ENCODE results near the gene DNAJC7. TPM values are rescaled to one million over a fixed set of nuclear protein-coding genes. Genes with fewer than 3 reads are reported as not detected.

The DNAJC7 gene
- total RNA-seq (2022) (147 and 156 TPM in 2 replicates), Bru-seq, nascent RNA (percentile 91 among the genes with signal in this experiment), BruChase-seq, experiment 1, labeled RNA remaining after a 2-hour chase (percentile 91 among the genes with signal in this experiment), BruChase-seq, experiment 2, labeled RNA remaining after a 6-hour chase (percentile 93 among the genes with signal in this experiment)
- long read RNA-seq, transcript DNAJC7-203 (14 exons, 2,022 nt) = major isoform, 80 of 117 reads
- long read RNA-seq, partial matches to known transcripts = 11 of 117 reads
- long read RNA-seq, other reads (novel, unspliced or antisense) = 25 of 117 reads

DNA sequence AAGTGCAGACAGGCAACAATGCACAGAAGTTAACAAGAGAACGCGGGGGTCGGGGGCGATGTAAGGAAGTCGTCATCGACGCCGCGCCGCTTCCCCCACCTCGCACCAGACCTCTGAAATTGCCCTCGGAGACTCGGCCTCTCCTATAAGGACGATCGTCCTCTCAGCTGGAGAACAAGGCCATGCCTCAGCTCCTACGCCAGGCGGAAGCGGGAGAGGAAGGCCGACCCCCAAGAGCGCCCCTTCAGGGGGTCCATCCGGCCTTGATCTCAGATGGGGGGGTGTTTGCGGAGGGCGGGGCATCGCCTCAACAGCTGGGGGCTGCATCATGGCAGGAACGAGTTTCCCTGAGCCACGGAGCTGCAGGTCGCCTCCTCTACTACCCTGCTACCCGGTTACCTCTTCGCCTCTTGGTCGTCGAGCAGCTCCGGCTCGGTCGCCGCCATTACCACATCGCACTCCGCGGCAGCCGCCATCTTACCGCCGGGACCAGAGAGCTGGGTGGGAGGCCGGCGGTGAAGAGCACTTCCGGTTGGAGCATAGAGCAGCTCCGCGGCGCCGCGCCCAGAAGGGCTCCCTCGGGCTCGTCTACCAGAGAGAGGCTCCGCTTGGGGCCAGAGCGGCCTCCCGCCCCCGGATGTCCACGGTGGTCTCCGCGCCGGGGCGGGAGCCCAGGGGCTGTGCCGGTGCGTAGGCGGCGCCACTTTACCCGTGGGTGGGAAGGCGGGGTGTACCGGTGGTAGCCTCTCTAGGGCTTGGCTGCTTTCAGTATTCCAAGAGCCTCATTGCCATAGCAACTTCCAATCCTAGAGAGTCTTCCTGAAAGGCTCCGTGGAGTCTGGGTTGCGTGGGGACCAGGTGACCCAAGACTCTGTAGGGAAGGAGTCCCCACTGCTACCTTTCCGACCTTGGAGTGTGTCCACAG, at the start of gene DNAJC7:
TSS of gene DNAJC7 (minus strand) at position 499 of the 925 bp plus-strand sequence. CDS start at position 476, 23 bp downstream.
- Histone ChIP-seq H3K36me3 (ENCODE audit: control insufficient read depth, insufficient read depth, low read length) (0 out of 2 replicates have a peak, but pooled peaks cover 3% of the 10 kb centered on the region), H3K9me3 (no peaks in the 10 kb centered on the region), H3K27me3 (replicated peaks; ENCODE audit: control insufficient read depth, insufficient read depth, low read length) (no peaks in the 10 kb centered on the region), H3K4me3 (ENCODE audit: low read depth, low read length) (peak within 1 kb of the TSS; percentile 95), H3K4me1 (peaks cover 15% of the 10 kb centered on the region)
- ChIA-PET CTCF (interaction anchor here (0.5 to 1.9 kb wide), 9 partner anchors 10 to 488 kb away, joined by 3 to 10 read pairs (median 4); partner anchors contain the start of genes KAT2A and ZNF385C), POLR2A (interaction anchor here (0.6 to 3.5 kb wide), 10 partner anchors 14 to 1351 kb away, joined by 3 to 40 read pairs (median 5); partner anchors contain the start of genes ACLY, CNP and ODAD4)
- no peaks in the 10 kb centered on the region for H3K27me3 Mint-ChIP-seq (ENCODE audit: insufficient read depth, unreplicated experiment)
- peaks cover 56% of the 10 kb centered on the region for H3K36me3 Mint-ChIP-seq (ENCODE audit: insufficient read depth, unreplicated experiment)
- intact Hi-C loops (cut with micrococcal nuclease; ENCODE audit: unreplicated experiment) = loop anchor here (2.0 kb wide), 2 partner anchors 14 to 50 kb away; partner anchors contain the start of gene CNP
- TF ChIP-seq CTCF (IDR thresholded peaks at IDR 0.05; ENCODE audit: insufficient read depth in 1 of 2, low read depth in 1 of 2, low read length in 1 of 2, severe bottlenecking in 1 of 2, unreplicated experiment in 1 of 2) = no peak
- DNase-seq = peak; percentile 93
- BruUV-seq (replicated peaks) = TSS peak; percentile 54
- H3K4me3 Mint-ChIP-seq (ENCODE audit: unreplicated experiment) = peak within 1 kb of the TSS; percentile 88
- H3K27ac Mint-ChIP-seq (ENCODE audit: unreplicated experiment) = peak within 1 kb of the TSS; percentile 99
- peaks cover 16% of the 10 kb centered on the region for H3K4me1 Mint-ChIP-seq (ENCODE audit: low read depth, unreplicated experiment)
- no peaks in the 10 kb centered on the region for H3K9me3 Mint-ChIP-seq (ENCODE audit: unreplicated experiment)

DNA sequence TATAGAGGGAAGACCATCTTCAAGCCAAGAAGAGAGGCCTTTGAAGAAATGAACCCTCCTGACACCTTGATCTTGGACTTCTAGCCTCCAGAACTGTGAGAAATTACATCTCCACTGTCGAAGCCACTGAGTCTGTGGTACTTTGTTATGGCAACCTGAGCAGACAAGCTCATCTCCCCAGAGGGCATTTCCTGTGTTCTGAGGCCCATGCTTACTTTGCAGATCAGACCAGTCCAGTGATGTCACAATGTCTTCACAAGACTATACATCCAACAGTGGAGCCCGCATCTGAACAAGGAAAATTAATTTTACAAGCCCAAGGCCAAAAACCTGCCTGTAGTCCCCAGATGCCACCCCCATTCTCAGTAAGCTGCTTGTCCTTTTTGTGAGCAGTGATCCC, 48.0 kb upstream of the DNAJC7 start:
- H3K4me1 Mint-ChIP-seq (ENCODE audit: low read depth, unreplicated experiment) = no peaks in the 10 kb centered on the region
- no peak overlapping the region for H3K4me3 ChIP-seq (ENCODE audit: low read depth, low read length)
- peaks cover 10% of the 10 kb centered on the region for H3K4me1 ChIP-seq
- no peaks in the 10 kb centered on the region for H3K27me3 Mint-ChIP-seq (ENCODE audit: insufficient read depth, unreplicated experiment)
- H3K27ac Mint-ChIP-seq (ENCODE audit: unreplicated experiment) = no peak overlapping the region
- intact Hi-C loops (cut with micrococcal nuclease; ENCODE audit: unreplicated experiment) = no loop called here
- TF ChIP-seq CTCF (IDR thresholded peaks at IDR 0.05; ENCODE audit: insufficient read depth in 1 of 2, low read depth in 1 of 2, low read length in 1 of 2, severe bottlenecking in 1 of 2, unreplicated experiment in 1 of 2) = no peak
- POLR2A ChIA-PET = interaction anchor here (0.5 to 0.7 kb wide), 2 partner anchors 38 to 112 kb away, joined by 3 to 6 read pairs; no protein-coding TSS in a partner anchor
- H3K36me3 Mint-ChIP-seq (ENCODE audit: insufficient read depth, unreplicated experiment) = no peaks in the 10 kb centered on the region
- no peaks in the 10 kb centered on the region for H3K9me3 ChIP-seq
- no peaks in the 10 kb centered on the region for H3K36me3 ChIP-seq (ENCODE audit: control insufficient read depth, insufficient read depth, low read length)
- BruUV-seq (replicated peaks) = no TSS peak
- no peak for DNase-seq
- CTCF ChIA-PET = interaction anchor here (0.8 to 1.4 kb wide), 3 partner anchors 9 to 105 kb away, joined by 3 to 9 read pairs (median 4); no protein-coding TSS in a partner anchor
- H3K4me3 Mint-ChIP-seq (ENCODE audit: unreplicated experiment) = no peak overlapping the region
- no peaks in the 10 kb centered on the region for H3K27me3 ChIP-seq (replicated peaks; ENCODE audit: control insufficient read depth, insufficient read depth, low read length)
- no peaks in the 10 kb centered on the region for H3K9me3 Mint-ChIP-seq (ENCODE audit: unreplicated experiment)

DNA sequence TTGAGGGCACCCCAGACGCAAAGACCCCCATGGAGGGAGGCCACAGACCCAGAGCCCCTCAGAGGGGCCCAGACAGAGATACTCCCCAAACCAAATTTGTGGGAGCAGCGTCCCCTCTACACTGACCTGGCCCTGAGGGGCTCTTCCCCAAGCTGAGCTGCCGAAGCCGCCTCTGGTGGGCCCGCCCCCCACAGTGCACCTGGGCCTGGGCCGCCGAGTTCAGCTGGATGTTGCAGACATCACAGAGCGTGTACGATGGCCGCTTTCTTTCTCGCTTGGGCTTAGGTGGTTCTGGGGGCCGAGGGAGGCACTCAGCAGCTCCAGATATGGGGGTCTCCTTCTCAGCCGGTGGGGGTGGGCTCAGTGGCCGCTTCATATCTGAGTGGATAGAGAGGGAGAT, 45.4 kb upstream of the DNAJC7 start:
- Mint-ChIP-seq H3K36me3 (ENCODE audit: insufficient read depth, unreplicated experiment) (no peaks in the 10 kb centered on the region), H3K4me1 (ENCODE audit: low read depth, unreplicated experiment) (no peaks in the 10 kb centered on the region), H3K4me3 (ENCODE audit: unreplicated experiment) (no peak overlapping the region), H3K9me3 (ENCODE audit: unreplicated experiment) (no peaks in the 10 kb centered on the region), H3K27me3 (ENCODE audit: insufficient read depth, unreplicated experiment) (no peaks in the 10 kb centered on the region), H3K27ac (ENCODE audit: unreplicated experiment) (no peak overlapping the region)
- DNase-seq = no peak
- no peaks in the 10 kb centered on the region for H3K9me3 ChIP-seq
- H3K36me3 ChIP-seq (ENCODE audit: control insufficient read depth, insufficient read depth, low read length) = no peaks in the 10 kb centered on the region
- no TSS peak for BruUV-seq (replicated peaks)
- TF ChIP-seq CTCF (IDR thresholded peaks at IDR 0.05; ENCODE audit: insufficient read depth in 1 of 2, low read depth in 1 of 2, low read length in 1 of 2, severe bottlenecking in 1 of 2, unreplicated experiment in 1 of 2) = no peak
- intact Hi-C loops (cut with micrococcal nuclease; ENCODE audit: unreplicated experiment) = loop anchor here (2.0 kb wide), 1 partner anchor 38 kb away; no protein-coding TSS in a partner anchor
- peaks cover 4% of the 10 kb centered on the region for H3K4me1 ChIP-seq
- H3K27me3 ChIP-seq (replicated peaks; ENCODE audit: control insufficient read depth, insufficient read depth, low read length) = no peaks in the 10 kb centered on the region
- CTCF ChIA-PET = no interaction called here
- no peak overlapping the region for H3K4me3 ChIP-seq (ENCODE audit: low read depth, low read length)
- POLR2A ChIA-PET = no interaction called here

Data from Caco-2 (cell line).